ENCODE results near the gene RLBP1. TPM values are rescaled to one million over a fixed set of nuclear protein-coding genes. Genes with fewer than 3 reads are reported as not detected.

RLBP1 gene
- total and polyA plus RNA-seq, 2 donors (not counting 3 experiments of a cell fraction or from before 2014, with no cell fraction given), result not detected

DNA sequence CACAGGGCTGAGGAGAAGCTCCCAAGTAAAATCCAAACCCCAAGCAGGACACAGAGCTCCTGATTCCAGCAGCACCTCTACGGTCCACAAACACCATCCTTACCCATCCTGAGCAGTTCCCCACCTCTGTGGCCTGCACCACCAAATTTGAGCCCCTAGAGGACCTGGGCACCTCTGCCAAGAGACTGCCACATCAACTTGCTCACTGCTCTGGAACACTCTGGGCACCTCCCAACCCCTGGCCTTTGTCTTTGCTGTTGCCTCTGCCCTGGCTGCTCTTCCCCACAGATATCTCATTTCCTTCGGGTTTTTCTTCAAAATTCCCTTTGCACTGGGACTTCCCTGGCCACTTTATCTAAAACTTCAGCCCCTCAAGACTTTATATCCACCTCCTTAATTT lies 5.8 kb downstream of the RLBP1 start:
- Histone ChIP-seq H2AFZ (ENCODE audit: low read depth, low read length) (no peak overlapping the region), H3K27ac (ENCODE audit: insufficient read depth, low read depth, low read length) (no peak overlapping the region), H3K9me1 (replicated peaks; ENCODE audit: control insufficient read depth, extremely low read depth, insufficient read depth, low read length) (no peaks in the 10 kb centered on the region), H4K20me1 (replicated peaks; ENCODE audit: control insufficient read depth, extremely low read depth, insufficient read depth, low read length) (no peaks in the 10 kb centered on the region), H3K9ac (replicated peaks; ENCODE audit: extremely low read depth, insufficient read depth, low read length) (no peak overlapping the region), H3K79me2 (ENCODE audit: control insufficient read depth, insufficient read depth, low read length) (no peaks in the 10 kb centered on the region), H3K9me3 (replicated peaks; ENCODE audit: control insufficient read depth, insufficient read depth, low read length) (no peaks in the 10 kb centered on the region), H3K4me1 (ENCODE audit: control insufficient read depth, extremely low read depth, insufficient read depth, low read length) (no peaks in the 10 kb centered on the region), H3K4me2 (ENCODE audit: insufficient read depth, low read length) (no peak overlapping the region), H3K27me3 (ENCODE audit: control insufficient read depth in 2 of 2, insufficient read depth in 2 of 2, low read length in 2 of 2) (peaks cover 5 to 6% of the 10 kb centered on the region in 2 experiments), H3K36me3 (ENCODE audit: control insufficient read depth in 2 of 2, extremely low read depth in 1 of 2, insufficient read depth in 2 of 2, low read length in 2 of 2) (no peaks in the 10 kb centered on the region), H3K4me3 (replicated peaks in 1 of 3; ENCODE audit: insufficient read depth in 1 of 3, low read depth in 1 of 3, low read length in 3 of 3) (no peak overlapping the region)
- TF ChIP-seq POLR2A (IDR thresholded peaks at IDR 0.05; ENCODE audit: low read depth, low read length) (no peak), FOS (IDR thresholded peaks at IDR 0.05; ENCODE audit: borderline replicate concordance, insufficient read depth, low read length) (no peak), GATA2 (IDR thresholded peaks at IDR 0.05; ENCODE audit: insufficient read depth, insufficient read length, low read depth, low read length) (no peak), JUN (IDR thresholded peaks at IDR 0.05; ENCODE audit: borderline replicate concordance, insufficient read depth, insufficient read length, low read depth) (no peak), POLR2AphosphoS5 (IDR thresholded peaks at IDR 0.05; ENCODE audit: insufficient read depth, low read depth, low read length) (no peak), CTCF (IDR thresholded peaks at IDR 0.05; ENCODE audit: extremely low read depth in 1 of 2, insufficient read depth in 1 of 2, low read depth in 1 of 2, low read length in 2 of 2) (no peak), EZH2 (IDR thresholded peaks at IDR 0.05; ENCODE audit: borderline replicate concordance, low read depth, low read length, severe bottlenecking) (no peak), MYC (IDR thresholded peaks at IDR 0.05; ENCODE audit: low read depth, low read length) (no peak)
- TF ChIP-seq, protein P1, sequence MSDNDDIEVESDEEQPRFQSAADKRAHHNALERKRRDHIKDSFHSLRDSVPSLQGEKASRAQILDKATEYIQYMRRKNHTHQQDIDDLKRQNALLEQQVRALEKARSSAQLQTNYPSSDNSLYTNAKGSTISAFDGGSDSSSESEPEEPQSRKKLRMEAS (IDR thresholded peaks at IDR 0.05; ENCODE audit: insufficient read depth, insufficient read length), result no peak
- ChIA-PET POLR2A (no interaction called here), CTCF (interaction anchor here (0.5 to 1.5 kb wide), 3 partner anchors 9 to 29 kb away, joined by 3 to 18 read pairs (median 3); partner anchors contain the start of gene FANCI)
- DNase-seq (ENCODE audit: low read depth, low spot score), result no peak
- intact Hi-C loops (cut with micrococcal nuclease), result no loop called here
- dilution Hi-C loops (cut with MboI; ENCODE audit: extremely low pct_ligation_motif_present, low sequenced_read_pairs), result no loop called here
- BruUV-seq (replicated peaks), result no TSS peak
- FAIRE-seq, result no peak
